B cell (primary cell): ENCODE results near the gene ASNS. TPM values are rescaled to one million over a fixed set of nuclear protein-coding genes. Genes with fewer than 3 reads are reported as not detected.
"Not testable (repeated sequence)": the region's sequence is repeated elsewhere in the genome, so short reads cannot be mapped to it uniquely, and the experiment has no call there.

Experiments
- ATAC-seq: fragments of 200-7000 bp; cut with Tn5 transposase; one replicate; pipeline ENCODE4 v1.10.0; 2021; ENCODE audit warnings: low read depth, mild to moderate bottlenecking, moderate number of reproducible peaks, moderate library complexity
- CTCF ChIA-PET: fragments of 350-600 bp; sonication (Branson Sonifier 250); formaldehyde crosslinking; loops from one replicate; lab custom pipeline; 2021; ENCODE audit warnings: antibody characterized with exemption, inconsistent platforms; lab: Charles Lee
- POLR2A ChIA-PET: fragments of 350-600 bp; sonication (Branson Sonifier 250); formaldehyde crosslinking; loops from one replicate; lab custom pipeline; 2021; ENCODE audit warnings: antibody characterized with exemption; lab: Charles Lee
- DNase-seq: peaks from one replicate; pipeline ENCODE4 v3.0.0; 2013
- H2AFZ ChIP-seq: 2 replicates; pipeline ENCODE4 v1.6.1; 2012; ENCODE audit warnings: mild to moderate bottlenecking, low read depth, low read length; ENCODE audit not compliant: insufficient read depth, poor library complexity, severe bottlenecking
- H3K27ac ChIP-seq, 2 donors: 1 replicate in 1 of 2; 2 replicates in 1 of 2; pipeline ENCODE4 v1.5.1; 2012 to 2013; ENCODE audit warnings: low read length in 2 of 2, mild to moderate bottlenecking in 2 of 2, moderate library complexity in 1 of 2
- H3K27me3 ChIP-seq, 4 experiments: fragments of 200-600 bp in 1 of 4; sonication (generic) in 1 of 4; replicated peaks in 1 of 4; 1 replicate in 2 of 4; 2 replicates in 2 of 4; pipeline versions ENCODE4 v1.6.1 to v1.7.0; 2013 to 2016; ENCODE audit warnings: low read length in 3 of 4, mild to moderate bottlenecking in 2 of 4, mixed read lengths in 1 of 4, moderate library complexity in 1 of 4; ENCODE audit not compliant: insufficient read depth in 4 of 4, control insufficient read depth in 3 of 4; ENCODE audit errors: control extremely low read depth in 1 of 4
- H3K36me3 ChIP-seq, 2 experiments: replicated peaks in 1 of 2; 1 replicate in 1 of 2; 2 replicates in 1 of 2; pipeline versions ENCODE4 v1.6.1 to v1.7.1; 2013; ENCODE audit warnings: low read length in 1 of 2; ENCODE audit not compliant: insufficient read depth in 2 of 2, control insufficient read depth in 1 of 2; ENCODE audit errors: control extremely low read depth in 1 of 2, extremely low read depth in 1 of 2
- H3K4me1 ChIP-seq, 2 donors: fragments of 200-600 bp in 1 of 2; sonication (generic) in 1 of 2; 1 replicate in 1 of 2; 2 replicates in 1 of 2; pipeline versions ENCODE4 v1.5.1 to v1.6.1; 2013 to 2017; ENCODE audit warnings: low read length in 2 of 2; ENCODE audit not compliant: control insufficient read depth in 2 of 2, insufficient read depth in 2 of 2
- H3K4me2 ChIP-seq: replicated peaks from 2 replicates; pipeline ENCODE3; 2012; ENCODE audit warnings: mild to moderate bottlenecking, low read depth, low read length; ENCODE audit not compliant: poor library complexity, severe bottlenecking
- H3K4me3 ChIP-seq, 5 experiments: fragments of 200-600 bp in 1 of 5; sonication (generic) in 1 of 5; 1 replicate in 3 of 5; 2 replicates in 2 of 5; pipeline versions ENCODE4 v1.5.1 to v1.7.0; 2011 to 2016; ENCODE audit warnings: low read length in 4 of 5, mild to moderate bottlenecking in 4 of 5, low read depth in 2 of 5, control low read depth in 1 of 5, moderate library complexity in 1 of 5; ENCODE audit not compliant: insufficient read depth in 1 of 5; ENCODE audit errors: control extremely low read depth in 1 of 5, extremely low read depth in 1 of 5
- H3K79me2 ChIP-seq: fragments of 200-600 bp; sonication (generic); one replicate; pipeline ENCODE4 v1.6.0; 2016; ENCODE audit warnings: low read length; ENCODE audit not compliant: control insufficient read depth, insufficient read depth
- H3K9ac ChIP-seq: fragments of 200-600 bp; sonication (generic); 2 replicates; pipeline ENCODE4 v1.6.1; 2017; ENCODE audit warnings: mild to moderate bottlenecking, low read length, moderate library complexity
- H3K9me3 ChIP-seq, 3 donors: one replicate each; pipeline versions ENCODE4 v1.6.1 to v1.7.1; 2013; ENCODE audit warnings: low read length in 2 of 3; ENCODE audit not compliant: control insufficient read depth in 2 of 3, insufficient read depth in 1 of 3; ENCODE audit errors: control extremely low read depth in 1 of 3
- H4K20me1 ChIP-seq: 2 replicates; pipeline ENCODE4 v1.6.0; 2012; ENCODE audit warnings: mild to moderate bottlenecking, low read length; ENCODE audit not compliant: insufficient read depth, control insufficient read depth, poor library complexity, severe bottlenecking
- H3K27ac Mint-ChIP-seq: one replicate; pipeline ENCODE4 v1.8.0; 2021; ENCODE audit warnings: mixed read lengths
- H3K27me3 Mint-ChIP-seq: one replicate; pipeline ENCODE4 v1.8.0; 2021; ENCODE audit warnings: mixed read lengths
- H3K4me1 Mint-ChIP-seq: one replicate; pipeline ENCODE4 v1.8.0; 2021; ENCODE audit warnings: mixed read lengths
- H3K4me3 Mint-ChIP-seq: one replicate; pipeline ENCODE4 v1.8.0; 2021; ENCODE audit warnings: mixed read lengths
- H3K9me3 Mint-ChIP-seq: one replicate; pipeline ENCODE4 v1.8.0; 2022; ENCODE audit warnings: mixed read lengths; ENCODE audit not compliant: insufficient read depth
- CTCF ChIP-seq: fragments of 200-600 bp; IDR thresholded peaks from one replicate; pipeline ENCODE4 v1.8.0; 2022; ENCODE audit warnings: antibody characterized with exemption, mild to moderate bottlenecking
- EZH2 ChIP-seq: IDR thresholded peaks from 2 replicates; pipeline ENCODE4 v1.6.1; 2012; ENCODE audit warnings: borderline replicate concordance, low read depth, mild to moderate bottlenecking, moderate library complexity, low read length; ENCODE audit not compliant: insufficient read depth, poor library complexity, severe bottlenecking
- WGBS: methylation state at CpG from one replicate; pipeline ENCODE4 v1.1.5; 2013; ENCODE audit warnings: missing lambda C conversion rate; ENCODE audit not compliant: insufficient coverage; 5-methylcytosine and 5-hydroxymethylcytosine counted together
- intact Hi-C: fragments of 100-400 bp; cut with micrococcal nuclease; formaldehyde crosslinking; loops from one replicate; pipeline ENCODE4 v1.10.0; 2022
- polyA minus RNA-seq: library from RNA; depleted of rRNA, polyadenylated mRNA; stranded (reverse); fragments of >200 nt; gene quantifications from 2 replicates; pipeline ENCODE4 v1.2.3, GENCODE V29; 2012
- polyA plus RNA-seq: library from polyadenylated mRNA; depleted of rRNA; stranded (reverse); fragments of >200 nt; gene quantifications from 2 replicates; pipeline ENCODE4 v1.2.3, GENCODE V29; 2012
- total RNA-seq, 2 donors: library from RNA; stranded (reverse); fragments of 120-200 nt in 1 of 2; gene quantifications; 1 replicate in 1 of 2; 2 replicates in 1 of 2; pipeline versions ENCODE4 v1.2.3 to v1.2.4, GENCODE V29; 2013 to 2022

ASNS gene
- 24.2 and 39.6 TPM in 2 replicates for total RNA-seq
- 23.6 TPM for total RNA-seq (2013)
- 18.1 and 24.2 TPM in 2 replicates for polyA plus RNA-seq
- 6.3 and 15.7 TPM in 2 replicates for polyA minus RNA-seq

GRCh38 chr7:97872025-97872669, at the start of gene ASNS:
Gene ASNS, minus strand, starts transcription at chr7:97872408. Its CDS starts 3,252 bp downstream, at chr7:97869156.
- H3K9me3 ChIP-seq, result no peaks in the 10 kb centered on the region
- H3K27ac ChIP-seq, result peak within 1 kb of the TSS; percentile 68 to 85
- peak within 1 kb of the TSS; percentile 82 for H3K4me2 ChIP-seq
- TF ChIP-seq EZH2 (no peak), CTCF (no peak)
- Mint-ChIP-seq H3K27me3 (no peaks in the 10 kb centered on the region), H3K4me3 (peak within 1 kb of the TSS; percentile 91), H3K27ac (peak within 1 kb of the TSS; percentile 87), H3K4me1 (peaks cover 14% of the 10 kb centered on the region), H3K9me3 (no peaks in the 10 kb centered on the region)
- peak within 1 kb of the TSS; percentile 47 to 75 (median 70) for H3K4me3 ChIP-seq
- WGBS, result under 1% methylated on average over 57 of the region's 58 CpGs
- ChIA-PET POLR2A (interaction anchor here (1.0 kb wide), 1 partner anchor 755 kb away, joined by 8 read pairs; the partner anchor contains the start of gene SDHAF3), CTCF (interaction anchor here (0.8 to 1.2 kb wide), 3 partner anchors 36 to 692 kb away, joined by 3 to 6 read pairs (median 3); no protein-coding TSS in a partner anchor)
- no peaks in the 10 kb centered on the region for H3K27me3 ChIP-seq
- ATAC-seq (peak; percentile 95), DNase-seq (peak; percentile 92)
- intact Hi-C loops, result loop anchor here (1.0 kb wide), 2 partner anchors 234 to 755 kb away; partner anchors contain the start of genes LMTK2 and SDHAF3
- H2AFZ ChIP-seq, result peak within 1 kb of the TSS; percentile 88
- H3K36me3 ChIP-seq, result peaks cover 0 to 10% of the 10 kb centered on the region in 2 experiments
- no peaks in the 10 kb centered on the region for H3K79me2 ChIP-seq
- H3K4me1 ChIP-seq, result peaks cover 6 to 12% of the 10 kb centered on the region in 2 donors
- no peaks in the 10 kb centered on the region for H4K20me1 ChIP-seq
- H3K9ac ChIP-seq, result peak within 1 kb of the TSS; percentile 75

GRCh38 chr7:97921254-97921653, 49.0 kb upstream of the ASNS start:
- H3K4me1 ChIP-seq, H3K4me3 ChIP-seq, H3K9me3 ChIP-seq, H3K9me3 Mint-ChIP-seq, H4K20me1 ChIP-seq, H3K4me3 Mint-ChIP-seq, H2AFZ ChIP-seq, H3K27ac Mint-ChIP-seq, CTCF ChIA-PET, H3K79me2 ChIP-seq, H3K27me3 ChIP-seq, intact Hi-C loops, ATAC-seq, H3K9ac ChIP-seq, DNase-seq, H3K36me3 ChIP-seq, H3K27me3 Mint-ChIP-seq, H3K4me1 Mint-ChIP-seq, H3K4me2 ChIP-seq, POLR2A ChIA-PET, H3K27ac ChIP-seq: not testable (repeated sequence)
- no CpG with 5 or more reads among the region's 4 CpGs for WGBS

GRCh38 chr7:97915267-97915666, 43.1 kb upstream of the ASNS start:
- CTCF ChIA-PET, H3K36me3 ChIP-seq, H3K4me1 Mint-ChIP-seq, H3K79me2 ChIP-seq, H3K4me2 ChIP-seq, H3K4me3 Mint-ChIP-seq, H3K27me3 ChIP-seq, DNase-seq, H3K27ac ChIP-seq, H3K9ac ChIP-seq, H4K20me1 ChIP-seq, H3K4me3 ChIP-seq, H2AFZ ChIP-seq, H3K9me3 Mint-ChIP-seq, H3K4me1 ChIP-seq, intact Hi-C loops, H3K9me3 ChIP-seq, H3K27me3 Mint-ChIP-seq, POLR2A ChIA-PET, H3K27ac Mint-ChIP-seq, ATAC-seq: not testable (repeated sequence)
- no CpG with 5 or more reads among the region's 8 CpGs for WGBS
